Parathyroid adenoma (tissue), 2 donors: ENCODE results near the gene LECT2.

Experiments used
- H2AFZ ChIP-seq: fragments of 300-600 bp; sonication (generic); one replicate; pipeline ENCODE4 v1.7.0; 2017; ENCODE audit warnings: antibody characterized with exemption, mild to moderate bottlenecking
- H3K27ac ChIP-seq: fragments of 300-600 bp; sonication (generic); one replicate; pipeline ENCODE4 v1.7.0; 2017
- H3K27me3 ChIP-seq: fragments of 300-600 bp; sonication (generic); one replicate; pipeline ENCODE4 v1.7.0; 2017; ENCODE audit warnings: low read length; ENCODE audit not compliant: control insufficient read depth, insufficient read depth
- H3K36me3 ChIP-seq: fragments of 300-600 bp; sonication (generic); one replicate; pipeline ENCODE4 v1.7.0; 2017; ENCODE audit warnings: low read length; ENCODE audit not compliant: control insufficient read depth, insufficient read depth
- H3K4me1 ChIP-seq: fragments of 300-600 bp; sonication (generic); one replicate; pipeline ENCODE4 v1.7.0; 2017; ENCODE audit warnings: control low read depth
- H3K4me2 ChIP-seq: fragments of 300-600 bp; sonication (generic); one replicate; pipeline ENCODE4 v1.7.0; 2017; ENCODE audit warnings: low read length
- H3K4me3 ChIP-seq: fragments of 300-600 bp; sonication (generic); one replicate; pipeline ENCODE4 v1.7.0; 2017; ENCODE audit warnings: low read depth, low read length
- H3K79me2 ChIP-seq: fragments of 300-600 bp; sonication (generic); one replicate; pipeline ENCODE4 v1.7.0; 2017; ENCODE audit warnings: control low read depth
- H3K9ac ChIP-seq: fragments of 300-600 bp; sonication (generic); one replicate; pipeline ENCODE4 v1.7.0; 2017; ENCODE audit warnings: mild to moderate bottlenecking
- H3K9me3 ChIP-seq: fragments of 300-600 bp; sonication (generic); one replicate; pipeline ENCODE4 v1.7.0; 2017; ENCODE audit warnings: low read length; ENCODE audit not compliant: control insufficient read depth
- CTCF ChIP-seq: fragments of 300-600 bp; sonication (generic); IDR thresholded peaks from one replicate; pipeline ENCODE4 v1.7.0; 2017; ENCODE audit warnings: antibody characterized with exemption, mild to moderate bottlenecking
- donor health status: primary hyperparathyroidism.

Gene LECT2

GRCh38 chr5:135973323-135974020 lies 18.7 kb upstream of the LECT2 start:
- Histone ChIP-seq H3K4me2 (no peak overlapping the region), H2AFZ (no peak overlapping the region), H3K27ac (no peak overlapping the region), H3K27me3 (no peaks in the 10 kb centered on the region), H3K9me3 (no peaks in the 10 kb centered on the region), H3K79me2 (no peaks in the 10 kb centered on the region), H3K36me3 (no peaks in the 10 kb centered on the region), H3K4me1 (no peaks in the 10 kb centered on the region), H3K4me3 (no peak overlapping the region), H3K9ac (no peak overlapping the region)
- no peak for TF ChIP-seq CTCF

- no peak overlapping the region for H2AFZ ChIP-seq
- no peaks in the 10 kb centered on the region for H3K79me2 ChIP-seq
- no peak for TF ChIP-seq CTCF
- H3K27me3 ChIP-seq = no peaks in the 10 kb centered on the region
- no peaks in the 10 kb centered on the region for H3K4me1 ChIP-seq
- H3K4me2 ChIP-seq = no peak overlapping the region
- no peak overlapping the region for H3K4me3 ChIP-seq
- H3K9ac ChIP-seq = no peak overlapping the region
- H3K9me3 ChIP-seq = no peaks in the 10 kb centered on the region
- no peak overlapping the region for H3K27ac ChIP-seq
- no peaks in the 10 kb centered on the region for H3K36me3 ChIP-seq
Observed at GRCh38 chr5:135971701-135972100, 16.9 kb upstream of the LECT2 start.

DNA sequence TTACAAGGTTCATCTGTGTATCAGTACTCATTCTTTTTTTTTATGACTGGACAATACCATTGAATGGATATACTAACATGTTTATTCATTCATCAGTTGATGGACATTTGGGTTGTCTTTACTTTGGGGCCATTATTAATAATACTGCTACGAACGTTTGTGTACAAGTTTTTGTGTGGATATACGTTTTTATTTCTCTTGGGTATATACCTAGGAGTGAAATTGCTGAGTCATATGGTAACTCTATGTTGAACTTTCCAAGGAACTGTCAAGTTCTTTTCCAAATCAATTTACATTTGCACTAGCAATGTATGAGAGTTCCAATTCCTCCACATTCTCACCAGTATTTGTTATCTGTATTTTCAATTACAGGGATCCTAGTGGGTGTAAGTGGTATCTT lies 12.0 kb upstream of the LECT2 start:
- Histone ChIP-seq H3K27ac (no peak overlapping the region), H3K27me3 (no peaks in the 10 kb centered on the region), H3K9ac (no peak overlapping the region), H3K9me3 (no peaks in the 10 kb centered on the region), H3K4me3 (no peak overlapping the region), H3K4me1 (no peaks in the 10 kb centered on the region), H3K36me3 (no peaks in the 10 kb centered on the region), H2AFZ (no peak overlapping the region), H3K4me2 (no peak overlapping the region), H3K79me2 (no peaks in the 10 kb centered on the region)
- no peak for TF ChIP-seq CTCF

DNA sequence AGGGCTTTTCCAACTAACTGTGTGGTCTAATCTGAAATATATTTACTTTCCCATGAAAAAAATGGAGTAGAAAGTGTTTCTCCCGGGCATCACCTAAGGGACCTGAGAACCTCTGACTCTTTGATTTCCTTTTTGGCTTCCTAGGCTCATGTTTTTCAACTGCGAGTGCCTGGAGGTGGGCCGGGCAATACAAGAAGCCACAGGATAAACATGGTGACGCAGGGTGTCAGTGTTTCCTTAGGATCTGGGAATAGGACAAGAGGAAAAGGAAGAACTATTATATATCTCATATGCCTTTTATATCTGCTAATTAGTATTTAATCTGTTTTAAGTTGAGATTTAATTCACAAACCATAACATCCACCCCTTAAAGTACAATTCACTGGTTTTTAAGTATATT lies 11.4 kb upstream of the LECT2 start:
- Histone ChIP-seq H3K36me3 (no peaks in the 10 kb centered on the region), H3K4me1 (no peaks in the 10 kb centered on the region), H3K4me2 (no peak overlapping the region), H3K9me3 (no peaks in the 10 kb centered on the region), H3K4me3 (no peak overlapping the region), H3K27me3 (no peaks in the 10 kb centered on the region), H2AFZ (no peak overlapping the region), H3K79me2 (no peaks in the 10 kb centered on the region), H3K27ac (no peak overlapping the region), H3K9ac (no peak overlapping the region)
- no peak for TF ChIP-seq CTCF

DNA sequence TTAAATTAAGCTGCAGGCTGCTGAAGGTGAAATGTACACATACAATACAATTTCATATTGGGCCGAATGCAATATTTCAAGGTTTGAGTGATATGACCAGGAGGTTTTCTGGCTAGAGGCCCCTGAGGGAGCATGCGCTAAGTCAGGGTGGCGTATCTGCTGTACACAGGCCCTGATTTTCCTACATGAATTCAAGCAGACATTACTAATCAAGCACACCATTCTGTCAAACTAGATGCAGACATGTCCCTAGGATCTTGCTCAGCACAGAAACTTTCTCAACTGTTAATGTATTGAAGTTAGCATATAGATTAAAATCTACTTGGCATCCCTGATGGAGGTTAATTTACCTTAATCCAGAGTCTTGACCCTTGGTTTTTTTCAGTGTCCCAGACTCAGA lies 10.7 kb upstream of the LECT2 start:
- Histone ChIP-seq H3K79me2 (no peaks in the 10 kb centered on the region), H3K4me2 (no peak overlapping the region), H3K9ac (no peak overlapping the region), H3K9me3 (no peaks in the 10 kb centered on the region), H3K27ac (no peak overlapping the region), H3K4me3 (no peak overlapping the region), H3K4me1 (no peaks in the 10 kb centered on the region), H3K36me3 (no peaks in the 10 kb centered on the region), H2AFZ (no peak overlapping the region), H3K27me3 (no peaks in the 10 kb centered on the region)
- no peak for TF ChIP-seq CTCF
